HepG2 (cell line): Measurements from ENCODE around the gene ARHGAP5. TPM values are rescaled to one million over a fixed set of nuclear protein-coding genes. Genes with fewer than 3 reads are reported as not detected.

Experiments
- AGO1 ChIP-seq: fragments of 200-400 bp; formaldehyde crosslinking; IDR thresholded peaks from 2 replicates; pipeline ENCODE4 v1.6.1; 2017; ENCODE audit warnings: mild to moderate bottlenecking, low read depth, low read length, moderate library complexity; ENCODE audit not compliant: poor library complexity, severe bottlenecking
- GATAD2A ChIP-seq: IDR thresholded peaks from 2 replicates; pipeline ENCODE4 v1.6.1; 2016
- HNF4A ChIP-seq: sonication (generic); formaldehyde crosslinking; IDR thresholded peaks from 2 replicates; pipeline ENCODE4 v1.4.0; 2020; ENCODE audit warnings: missing genetic modification reagents
- MXD4 ChIP-seq: IDR thresholded peaks from 2 replicates; pipeline ENCODE4 v1.6.1; 2016; ENCODE audit warnings: mild to moderate bottlenecking, missing biosample characterization, missing genetic modification reagents
- NFE2L2 ChIP-seq: fragments of 150-350 bp; IDR thresholded peaks from 2 replicates; pipeline ENCODE4 v1.6.1; 2014; ENCODE audit warnings: low read length
- SPEN ChIP-seq: sonication (generic); formaldehyde crosslinking; IDR thresholded peaks from 2 replicates; pipeline ENCODE4 v1.5.1; 2020; ENCODE audit warnings: low read depth, mild to moderate bottlenecking, missing genetic modification reagents
- TCF7 ChIP-seq: sonication (generic); IDR thresholded peaks from 2 replicates; pipeline ENCODE4 v1.6.1; 2016; ENCODE audit warnings: antibody characterized with exemption, low read depth
- ZNF501 ChIP-seq: sonication (generic); formaldehyde crosslinking; IDR thresholded peaks from 2 replicates; pipeline ENCODE4 v1.5.1; 2020; ENCODE audit warnings: mild to moderate bottlenecking, moderate library complexity, missing genetic modification reagents
- ZNF75D ChIP-seq: sonication (generic); formaldehyde crosslinking; IDR thresholded peaks from 2 replicates; pipeline ENCODE4 v1.8.1; 2023; ENCODE audit warnings: missing genetic modification reagents, mild to moderate bottlenecking, borderline replicate concordance
- polyA plus RNA-seq, 8 experiments: library from polyadenylated mRNA; depleted of rRNA in 3 of 8; stranded (reverse) in 7 of 8; unstranded in 1 of 8; fragments of >200 nt; fragmentation: Illumina TruSeq in 4 of 8; extraction: Trizol in 4 of 8; gene quantifications; 2 replicates each; pipeline versions ENCODE4 v1.2.1 to v1.2.3, GENCODE V29; 2011 to 2016; ENCODE audit warnings: low read depth in 4 of 8, missing spikeins in 1 of 8, mixed read lengths in 1 of 8; ENCODE audit not compliant: insufficient read depth in 1 of 8
- total RNA-seq, 5 experiments: library from RNA; depleted of rRNA; stranded (reverse); fragments of >200 nt; fragmentation: Illumina TruSeq; extraction: Trizol; gene quantifications; 2 replicates each; pipeline ENCODE4 v1.2.3, GENCODE V29; 2016; ENCODE audit warnings: low read depth in 1 of 5
- TF ChIP-seq, protein P1 (sequence below): sonication (generic); formaldehyde crosslinking; IDR thresholded peaks from 2 replicates; pipeline ENCODE4 v1.8.1; 2023; ENCODE audit warnings: missing genetic modification reagents, inconsistent platforms, borderline replicate concordance
- TF ChIP-seq, protein P2 (sequence below): sonication (generic); formaldehyde crosslinking; conservative IDR thresholded peaks from 2 replicates; pipeline ENCODE4 v1.4.0; 2020; ENCODE audit warnings: missing genetic modification reagents
- TF ChIP-seq, protein P3 (sequence below): sonication (generic); formaldehyde crosslinking; IDR thresholded peaks from 2 replicates; pipeline ENCODE4 v1.5.1; 2020; ENCODE audit warnings: mild to moderate bottlenecking, missing genetic modification reagents, moderate library complexity
- TF ChIP-seq, protein P4 (sequence below): sonication (generic); formaldehyde crosslinking; IDR thresholded peaks from 2 replicates; pipeline ENCODE4 v1.4.0; 2020; ENCODE audit warnings: mild to moderate bottlenecking, missing genetic modification reagents
- TF ChIP-seq, protein P5 (sequence below): sonication (generic); formaldehyde crosslinking; IDR thresholded peaks from 2 replicates; pipeline ENCODE4 v1.4.0; 2020; ENCODE audit warnings: missing genetic modification reagents, borderline replicate concordance

Gene ARHGAP5
- total and polyA plus RNA-seq, 2 of the 13 experiments (the other 11 are each of a cell fraction or from before 2014, with no cell fraction given): 33.7 to 144 TPM

DNA sequence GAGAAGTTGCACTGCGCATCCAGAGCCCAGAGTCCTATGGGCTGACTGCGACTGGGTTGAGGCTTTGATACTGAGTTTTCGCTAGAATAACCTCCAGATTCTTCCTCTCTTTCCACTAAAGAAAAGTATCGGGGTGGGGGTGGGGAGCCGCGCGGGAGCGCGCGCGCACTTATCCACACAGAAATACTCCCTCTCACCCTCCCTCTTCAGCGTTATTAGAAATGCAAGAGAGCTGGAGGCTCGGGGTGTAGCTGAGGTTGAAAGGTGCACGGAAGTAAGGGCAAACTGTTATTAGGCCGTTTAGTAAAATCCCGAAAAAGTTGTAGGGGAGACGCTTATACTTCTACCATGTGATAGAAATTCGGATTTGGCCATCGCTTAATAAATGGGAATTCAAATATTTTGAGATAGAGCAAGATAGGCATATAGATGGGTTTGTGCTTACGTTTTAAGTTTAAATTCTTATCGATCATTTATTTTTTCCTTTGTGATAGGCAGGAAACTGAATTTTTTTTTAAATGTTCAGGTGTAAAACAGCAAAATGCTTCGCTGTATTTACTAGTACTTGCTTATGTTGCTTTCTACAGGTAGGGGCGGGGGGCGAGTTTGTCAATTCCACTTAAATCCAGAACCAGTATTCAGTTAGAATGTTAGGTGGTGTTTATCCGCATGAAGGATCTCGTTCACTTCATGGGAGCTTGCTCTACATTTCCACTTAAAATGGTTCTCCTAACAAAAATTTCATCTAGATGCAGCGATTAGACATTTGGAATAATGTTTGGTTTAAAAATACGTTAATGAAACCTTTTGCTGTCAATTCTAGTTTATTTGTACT, 1.1 kb downstream of the ARHGAP5 start (continued):
- TF ChIP-seq, protein P1, sequence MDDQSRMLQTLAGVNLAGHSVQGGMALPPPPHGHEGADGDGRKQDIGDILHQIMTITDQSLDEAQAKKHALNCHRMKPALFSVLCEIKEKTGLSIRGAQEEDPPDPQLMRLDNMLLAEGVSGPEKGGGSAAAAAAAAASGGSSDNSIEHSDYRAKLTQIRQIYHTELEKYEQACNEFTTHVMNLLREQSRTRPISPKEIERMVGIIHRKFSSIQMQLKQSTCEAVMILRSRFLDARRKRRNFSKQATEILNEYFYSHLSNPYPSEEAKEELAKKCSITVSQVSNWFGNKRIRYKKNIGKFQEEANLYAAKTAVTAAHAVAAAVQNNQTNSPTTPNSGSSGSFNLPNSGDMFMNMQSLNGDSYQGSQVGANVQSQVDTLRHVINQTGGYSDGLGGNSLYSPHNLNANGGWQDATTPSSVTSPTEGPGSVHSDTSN (CRISPR knock-in tag): 0 out of 2 replicates have a peak, but pooled peaks have one; percentile 11
- TF ChIP-seq SPEN (CRISPR knock-in tag) (0 out of 2 replicates have a peak, but pooled peaks have one; percentile 14), NFE2L2 (no peak), ZNF75D (CRISPR knock-in tag) (no peak), AGO1 (no peak), MXD4 (peak; percentile 33; the same call in 1 of the 2 replicates), TCF7 (no peak), ZNF501 (CRISPR knock-in tag) (0 out of 2 replicates have a peak, but pooled peaks have one; percentile 2), GATAD2A (CRISPR knock-in tag) (peak; percentile 83), HNF4A (CRISPR knock-in tag) (no peak; the same call in 1 of the 2 replicates)
- TF ChIP-seq, protein P2, sequence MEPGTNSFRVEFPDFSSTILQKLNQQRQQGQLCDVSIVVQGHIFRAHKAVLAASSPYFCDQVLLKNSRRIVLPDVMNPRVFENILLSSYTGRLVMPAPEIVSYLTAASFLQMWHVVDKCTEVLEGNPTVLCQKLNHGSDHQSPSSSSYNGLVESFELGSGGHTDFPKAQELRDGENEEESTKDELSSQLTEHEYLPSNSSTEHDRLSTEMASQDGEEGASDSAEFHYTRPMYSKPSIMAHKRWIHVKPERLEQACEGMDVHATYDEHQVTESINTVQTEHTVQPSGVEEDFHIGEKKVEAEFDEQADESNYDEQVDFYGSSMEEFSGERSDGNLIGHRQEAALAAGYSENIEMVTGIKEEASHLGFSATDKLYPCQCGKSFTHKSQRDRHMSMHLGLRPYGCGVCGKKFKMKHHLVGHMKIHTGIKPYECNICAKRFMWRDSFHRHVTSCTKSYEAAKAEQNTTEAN (CRISPR knock-in tag): no peak
- TF ChIP-seq, protein P3, sequence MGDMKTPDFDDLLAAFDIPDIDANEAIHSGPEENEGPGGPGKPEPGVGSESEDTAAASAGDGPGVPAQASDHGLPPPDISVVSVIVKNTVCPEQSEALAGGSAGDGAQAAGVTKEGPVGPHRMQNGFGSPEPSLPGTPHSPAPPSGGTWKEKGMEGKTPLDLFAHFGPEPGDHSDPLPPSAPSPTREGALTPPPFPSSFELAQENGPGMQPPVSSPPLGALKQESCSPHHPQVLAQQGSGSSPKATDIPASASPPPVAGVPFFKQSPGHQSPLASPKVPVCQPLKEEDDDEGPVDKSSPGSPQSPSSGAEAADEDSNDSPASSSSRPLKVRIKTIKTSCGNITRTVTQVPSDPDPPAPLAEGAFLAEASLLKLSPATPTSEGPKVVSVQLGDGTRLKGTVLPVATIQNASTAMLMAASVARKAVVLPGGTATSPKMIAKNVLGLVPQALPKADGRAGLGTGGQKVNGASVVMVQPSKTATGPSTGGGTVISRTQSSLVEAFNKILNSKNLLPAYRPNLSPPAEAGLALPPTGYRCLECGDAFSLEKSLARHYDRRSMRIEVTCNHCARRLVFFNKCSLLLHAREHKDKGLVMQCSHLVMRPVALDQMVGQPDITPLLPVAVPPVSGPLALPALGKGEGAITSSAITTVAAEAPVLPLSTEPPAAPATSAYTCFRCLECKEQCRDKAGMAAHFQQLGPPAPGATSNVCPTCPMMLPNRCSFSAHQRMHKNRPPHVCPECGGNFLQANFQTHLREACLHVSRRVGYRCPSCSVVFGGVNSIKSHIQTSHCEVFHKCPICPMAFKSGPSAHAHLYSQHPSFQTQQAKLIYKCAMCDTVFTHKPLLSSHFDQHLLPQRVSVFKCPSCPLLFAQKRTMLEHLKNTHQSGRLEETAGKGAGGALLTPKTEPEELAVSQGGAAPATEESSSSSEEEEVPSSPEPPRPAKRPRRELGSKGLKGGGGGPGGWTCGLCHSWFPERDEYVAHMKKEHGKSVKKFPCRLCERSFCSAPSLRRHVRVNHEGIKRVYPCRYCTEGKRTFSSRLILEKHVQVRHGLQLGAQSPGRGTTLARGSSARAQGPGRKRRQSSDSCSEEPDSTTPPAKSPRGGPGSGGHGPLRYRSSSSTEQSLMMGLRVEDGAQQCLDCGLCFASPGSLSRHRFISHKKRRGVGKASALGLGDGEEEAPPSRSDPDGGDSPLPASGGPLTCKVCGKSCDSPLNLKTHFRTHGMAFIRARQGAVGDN (CRISPR knock-in tag): no peak
- TF ChIP-seq, protein P4, sequence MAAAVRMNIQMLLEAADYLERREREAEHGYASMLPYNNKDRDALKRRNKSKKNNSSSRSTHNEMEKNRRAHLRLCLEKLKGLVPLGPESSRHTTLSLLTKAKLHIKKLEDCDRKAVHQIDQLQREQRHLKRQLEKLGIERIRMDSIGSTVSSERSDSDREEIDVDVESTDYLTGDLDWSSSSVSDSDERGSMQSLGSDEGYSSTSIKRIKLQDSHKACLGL (CRISPR knock-in tag): no peak
- TF ChIP-seq, protein P5, sequence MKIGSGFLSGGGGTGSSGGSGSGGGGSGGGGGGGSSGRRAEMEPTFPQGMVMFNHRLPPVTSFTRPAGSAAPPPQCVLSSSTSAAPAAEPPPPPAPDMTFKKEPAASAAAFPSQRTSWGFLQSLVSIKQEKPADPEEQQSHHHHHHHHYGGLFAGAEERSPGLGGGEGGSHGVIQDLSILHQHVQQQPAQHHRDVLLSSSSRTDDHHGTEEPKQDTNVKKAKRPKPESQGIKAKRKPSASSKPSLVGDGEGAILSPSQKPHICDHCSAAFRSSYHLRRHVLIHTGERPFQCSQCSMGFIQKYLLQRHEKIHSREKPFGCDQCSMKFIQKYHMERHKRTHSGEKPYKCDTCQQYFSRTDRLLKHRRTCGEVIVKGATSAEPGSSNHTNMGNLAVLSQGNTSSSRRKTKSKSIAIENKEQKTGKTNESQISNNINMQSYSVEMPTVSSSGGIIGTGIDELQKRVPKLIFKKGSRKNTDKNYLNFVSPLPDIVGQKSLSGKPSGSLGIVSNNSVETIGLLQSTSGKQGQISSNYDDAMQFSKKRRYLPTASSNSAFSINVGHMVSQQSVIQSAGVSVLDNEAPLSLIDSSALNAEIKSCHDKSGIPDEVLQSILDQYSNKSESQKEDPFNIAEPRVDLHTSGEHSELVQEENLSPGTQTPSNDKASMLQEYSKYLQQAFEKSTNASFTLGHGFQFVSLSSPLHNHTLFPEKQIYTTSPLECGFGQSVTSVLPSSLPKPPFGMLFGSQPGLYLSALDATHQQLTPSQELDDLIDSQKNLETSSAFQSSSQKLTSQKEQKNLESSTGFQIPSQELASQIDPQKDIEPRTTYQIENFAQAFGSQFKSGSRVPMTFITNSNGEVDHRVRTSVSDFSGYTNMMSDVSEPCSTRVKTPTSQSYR (CRISPR knock-in tag): peak; percentile 89
